Stimulated activated CD4-positive, alpha-beta T cell treated with anti-CD3 and anti-CD28 coated beads, Interleukin-15, amount 100 ng/mL, for 1 hour (primary cell): ENCODE data around the gene COL16A1.
"Not testable (repeated sequence)": the region's sequence is repeated elsewhere in the genome, so short reads cannot be mapped to it uniquely, and the experiment has no call there.

Source experiments
- DNase-seq, 2 donors: peaks; one replicate each; pipeline ENCODE4 v3.0.0-alpha.2; 2020; ENCODE audit warnings: low read depth in 1 of 2, low spot score in 1 of 2

COL16A1 gene

GRCh38 chr1:31707059-31707600 lies 3.3 kb upstream of the COL16A1 start:
- DNase-seq, result not testable (repeated sequence)

GRCh38 chr1:31706384-31707058 lies 2.7 kb upstream of the COL16A1 start:
- DNase-seq, result no peak

- DNase-seq, result peak in 1 of 2 donors; percentile 41
Observed at GRCh38 chr1:31705080-31705866, 1.5 kb upstream of the COL16A1 start.

- DNase-seq, result no peak
Observed at GRCh38 chr1:31704271-31705079, 658 bp upstream of the COL16A1 start.

GRCh38 chr1:31702836-31703404 lies 897 bp downstream of the COL16A1 start:
- no peak for DNase-seq

GRCh38 chr1:31701091-31701736 lies 2.6 kb downstream of the COL16A1 start:
- no peak for DNase-seq

- no peak for DNase-seq
Observed at GRCh38 chr1:31700468-31701090, 3.2 kb downstream of the COL16A1 start.

GRCh38 chr1:31699341-31699891 lies 4.4 kb downstream of the COL16A1 start:
- no peak for DNase-seq

GRCh38 chr1:31697369-31697984 lies 6.3 kb downstream of the COL16A1 start:
- no peak for DNase-seq

GRCh38 chr1:31696242-31696641 lies 7.6 kb downstream of the COL16A1 start:
- no peak for DNase-seq

GRCh38 chr1:31695327-31695726 lies 8.5 kb downstream of the COL16A1 start:
- no peak for DNase-seq

GRCh38 chr1:31694964-31695313 lies 8.9 kb downstream of the COL16A1 start:
- DNase-seq, result no peak

- DNase-seq, result no peak
Observed at GRCh38 chr1:31694069-31694963, 9.5 kb downstream of the COL16A1 start.

GRCh38 chr1:31693231-31693630 lies 10.6 kb downstream of the COL16A1 start:
- no peak for DNase-seq

GRCh38 chr1:31691951-31692350 lies 11.9 kb downstream of the COL16A1 start:
- no peak for DNase-seq

- no peak for DNase-seq
Observed at GRCh38 chr1:31691446-31691845, 12.4 kb downstream of the COL16A1 start.

GRCh38 chr1:31690921-31691320 lies 12.9 kb downstream of the COL16A1 start:
- no peak for DNase-seq

- DNase-seq, result no peak
Observed at GRCh38 chr1:31689854-31690253, 14.0 kb downstream of the COL16A1 start.

GRCh38 chr1:31689379-31689778 lies 14.4 kb downstream of the COL16A1 start:
- no peak for DNase-seq
